Uterus (tissue), 4 donors: ENCODE data around the gene MGST2. TPM values are rescaled to one million over a fixed set of nuclear protein-coding genes. Genes with fewer than 3 reads are reported as not detected.
A peak's percentile ranks its signal among the peaks of the same experiment; 100 is the strongest.

Source experiments
- DNase-seq, 2 donors: peaks; one replicate each; pipeline ENCODE4 v3.0.0-alpha.2; 2019 to 2020
- H3K27ac ChIP-seq, 2 donors: fragments of 200-600 bp; sonication (generic); 1 replicate in 1 of 2; 2 replicates in 1 of 2; pipeline ENCODE4 v1.5.1; 2016 to 2018
- H3K27me3 ChIP-seq, 2 donors: fragments of 200-600 bp; sonication (generic); one replicate each; pipeline ENCODE4 v1.5.1; 2018 to 2019; ENCODE audit warnings: control low read depth in 1 of 2
- H3K36me3 ChIP-seq, 2 donors: fragments of 200-600 bp; sonication (generic); one replicate each; pipeline ENCODE4 v1.5.1; 2019; ENCODE audit warnings: control low read depth in 1 of 2
- H3K4me1 ChIP-seq, 2 donors: fragments of 200-600 bp; sonication (generic); one replicate each; pipeline ENCODE4 v1.5.1; 2018 to 2019; ENCODE audit warnings: control low read depth in 1 of 2
- H3K4me3 ChIP-seq, 2 donors: fragments of 200-600 bp; sonication (generic); 1 replicate in 1 of 2; 2 replicates in 1 of 2; pipeline ENCODE4 v1.5.1; 2018 to 2019; ENCODE audit warnings: mild to moderate bottlenecking in 1 of 2
- H3K9me3 ChIP-seq, 2 donors: fragments of 200-600 bp; sonication (generic); one replicate each; pipeline ENCODE4 v1.5.1; 2019; ENCODE audit warnings: control low read depth in 1 of 2
- CTCF ChIP-seq, 4 experiments: fragments of 200-600 bp in 2 of 4; fragments of 450-650 bp in 2 of 4; sonication (generic) in 2 of 4; IDR thresholded peaks; one replicate each; pipeline ENCODE4 v1.5.1; 2016 to 2019; ENCODE audit warnings: antibody characterized with exemption in 4 of 4, mild to moderate bottlenecking in 2 of 4, moderate library complexity in 1 of 4
- POLR2A ChIP-seq, 2 donors: fragments of 450-650 bp; IDR thresholded peaks; one replicate each; pipeline ENCODE4 v1.6.1; 2016; ENCODE audit warnings: antibody characterized with exemption in 2 of 2, mild to moderate bottlenecking in 1 of 2, moderate library complexity in 1 of 2
- intact Hi-C: fragments of 100-400 bp; cut with DNase I; formaldehyde crosslinking; loops from one replicate; pipeline ENCODE4 v1.15.1; 2023; ENCODE audit warnings: low total_unique reads
- total RNA-seq, 4 donors: library from RNA; depleted of rRNA in 3 of 4; stranded (reverse); fragments of >200 nt in 3 of 4; gene quantifications; one replicate each; pipeline versions ENCODE4 v1.1.0 to v1.2.4, GENCODE V29; 2014 to 2023
- donor health status: DM: yes; HTN: yes; CAD: no.

Gene MGST2
- total RNA-seq, result 100 to 1,000 TPM in 1 of 4 donors, 10 to 100 TPM in 3; 19.4 to 141 (median 40.7) TPM

GRCh38 chr4:139665690-139666529 is at the start of gene MGST2:
MGST2 (plus strand) TSS chr4:139665819; CDS start chr4:139666020, 201 bp downstream.
- intact Hi-C loops, result no loop called here
- Histone ChIP-seq H3K4me3 (peak within 1 kb of the TSS; percentile 43 to 54), H3K27ac (peak within 1 kb of the TSS; percentile 82 to 84), H3K27me3 (no peaks in the 10 kb centered on the region), H3K9me3 (no peaks in the 10 kb centered on the region), H3K36me3 (no peaks in the 10 kb centered on the region), H3K4me1 (no peaks in the 10 kb centered on the region)
- DNase-seq, result peak; percentile 63 to 76
- TF ChIP-seq POLR2A (IDR thresholded peaks at IDR 0.05) (peak in 1 of 2 donors; percentile 22), CTCF (IDR thresholded peaks at IDR 0.05) (no peak)

- intact Hi-C loops, result no loop called here
- peak; percentile 33 to 52 (median 40) for TF ChIP-seq CTCF (IDR thresholded peaks at IDR 0.05)
- TF ChIP-seq POLR2A (IDR thresholded peaks at IDR 0.05), result no peak
- no peak for DNase-seq
Observed at GRCh38 chr4:139617702-139618490, 47.7 kb upstream of the MGST2 start.

GRCh38 chr4:139619644-139620043 is 46.0 kb upstream of the MGST2 start:
- intact Hi-C loops, result no loop called here
- H3K9me3 ChIP-seq, result no peaks in the 10 kb centered on the region
- H3K27ac ChIP-seq, result no peak overlapping the region
- H3K36me3 ChIP-seq, result no peaks in the 10 kb centered on the region
- H3K27me3 ChIP-seq, result no peaks in the 10 kb centered on the region
- DNase-seq, result no peak
- no peaks in the 10 kb centered on the region for H3K4me1 ChIP-seq
- H3K4me3 ChIP-seq, result no peak overlapping the region
- TF ChIP-seq POLR2A (IDR thresholded peaks at IDR 0.05), result no peak
- no peak for TF ChIP-seq CTCF (IDR thresholded peaks at IDR 0.05)

More at GRCh38 chr4:139617702-139618490, 47.7 kb upstream of the MGST2 start:
- no peaks in the 10 kb centered on the region for H3K9me3 ChIP-seq
- H3K36me3 ChIP-seq, result no peaks in the 10 kb centered on the region
- H3K4me1 ChIP-seq, result no peaks in the 10 kb centered on the region
- no peak overlapping the region for H3K27ac ChIP-seq
- no peaks in the 10 kb centered on the region for H3K27me3 ChIP-seq
- no peak overlapping the region for H3K4me3 ChIP-seq

DNA sequence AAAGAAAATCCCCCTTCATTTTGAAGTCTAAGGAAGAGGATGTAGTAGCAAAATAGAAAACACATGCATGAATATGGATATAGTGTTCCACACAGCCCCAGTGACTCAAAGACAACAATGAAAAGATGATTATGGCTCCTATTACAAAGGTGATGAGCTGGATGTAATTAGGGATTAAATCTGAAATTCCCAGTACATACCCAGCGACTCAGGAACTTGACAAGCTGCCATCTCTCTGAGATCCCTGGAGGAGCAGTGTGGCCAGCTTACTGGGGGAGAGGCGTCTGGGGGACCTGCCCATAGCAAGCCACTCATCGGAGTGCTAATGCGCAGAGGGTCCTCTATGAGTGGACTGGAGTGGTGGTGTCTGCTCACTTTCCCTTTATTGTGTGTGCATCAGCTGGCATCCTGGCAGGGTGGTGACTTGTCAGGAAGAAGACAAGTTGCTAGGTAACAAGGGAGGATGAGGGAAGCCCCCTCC is 42.7 kb upstream of the MGST2 start:
- H3K36me3 ChIP-seq, result no peaks in the 10 kb centered on the region
- no peaks in the 10 kb centered on the region for H3K9me3 ChIP-seq
- DNase-seq, result no peak
- intact Hi-C loops, result no loop called here
- TF ChIP-seq POLR2A (IDR thresholded peaks at IDR 0.05), result no peak
- no peak overlapping the region for H3K27ac ChIP-seq
- no peak overlapping the region for H3K4me3 ChIP-seq
- no peaks in the 10 kb centered on the region for H3K4me1 ChIP-seq
- H3K27me3 ChIP-seq, result no peaks in the 10 kb centered on the region

DNA sequence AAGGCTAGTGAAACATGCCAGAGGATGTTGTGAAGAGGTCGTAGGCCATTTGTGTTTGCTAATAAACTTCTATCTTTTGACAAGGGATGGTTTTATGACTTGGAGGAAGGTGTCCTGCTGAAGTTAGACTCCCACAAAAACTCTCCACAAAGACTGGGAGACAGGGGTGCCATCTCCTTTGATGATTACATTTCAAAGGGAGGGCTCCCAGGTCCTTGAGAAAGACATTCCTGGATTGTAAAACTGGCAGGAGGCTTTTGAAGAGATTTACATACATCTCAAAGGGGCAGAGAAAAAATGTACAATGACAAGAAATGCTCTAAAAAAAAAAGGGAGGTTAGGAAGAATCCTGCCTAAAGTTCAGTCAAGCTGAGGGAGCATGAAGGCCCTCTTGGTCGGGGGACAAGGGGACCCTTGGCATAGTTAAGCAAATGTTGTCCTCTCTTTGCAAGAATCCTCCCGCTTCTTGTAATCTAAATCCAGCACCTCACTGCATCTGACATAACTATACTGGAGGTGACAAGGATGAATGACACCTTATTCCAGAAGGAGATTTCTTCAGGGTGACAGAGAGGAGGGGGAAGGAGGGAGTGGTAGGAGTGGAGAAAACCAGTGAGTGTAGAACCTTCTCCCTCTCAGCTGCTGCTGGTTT is 41.1 kb upstream of the MGST2 start:
- H3K27ac ChIP-seq, result no peak overlapping the region
- H3K4me3 ChIP-seq, result no peak overlapping the region
- intact Hi-C loops, result no loop called here

More for the DNA sequence above, 41.1 kb upstream of the MGST2 start:
- TF ChIP-seq POLR2A (IDR thresholded peaks at IDR 0.05) (no peak), CTCF (IDR thresholded peaks at IDR 0.05) (no peak)
- no peaks in the 10 kb centered on the region for H3K36me3 ChIP-seq
- no peak for DNase-seq
- no peaks in the 10 kb centered on the region for H3K27me3 ChIP-seq
- no peaks in the 10 kb centered on the region for H3K9me3 ChIP-seq
- no peaks in the 10 kb centered on the region for H3K4me1 ChIP-seq
